Liver (tissue), 9 donors: Measurements from ENCODE around the gene IL6. TPM values are rescaled to one million over a fixed set of nuclear protein-coding genes. Genes with fewer than 3 reads are reported as not detected.

Source experiments
- DNase-seq: peaks from one replicate; pipeline ENCODE4 v3.0.0-alpha.2; 2017; ENCODE audit warnings: low spot score
- H3K27ac ChIP-seq, 2 donors: one replicate each; pipeline ENCODE4 v1.7.0; 2013; ENCODE audit warnings: inconsistent platforms in 2 of 2, low read length in 2 of 2, control low read depth in 1 of 2, low read depth in 1 of 2, mild to moderate bottlenecking in 1 of 2
- H3K27me3 ChIP-seq, 4 donors: one replicate each; pipeline versions ENCODE4 v1.6.1 to v1.7.0; 2013; ENCODE audit warnings: low read length in 3 of 4, inconsistent platforms in 1 of 4, mild to moderate bottlenecking in 1 of 4, moderate library complexity in 1 of 4; ENCODE audit not compliant: control insufficient read depth in 4 of 4, insufficient read depth in 4 of 4
- H3K36me3 ChIP-seq, 4 donors: one replicate each; pipeline versions ENCODE4 v1.6.1 to v1.7.0; 2013; ENCODE audit warnings: low read length in 3 of 4, mild to moderate bottlenecking in 3 of 4, low read depth in 1 of 4, moderate library complexity in 1 of 4; ENCODE audit not compliant: control insufficient read depth in 4 of 4, insufficient read depth in 3 of 4
- H3K4me1 ChIP-seq, 4 donors: one replicate each; pipeline versions ENCODE4 v1.6.1 to v1.7.0; 2013; ENCODE audit warnings: low read length in 3 of 4, mild to moderate bottlenecking in 3 of 4, moderate library complexity in 1 of 4; ENCODE audit not compliant: control insufficient read depth in 4 of 4, insufficient read depth in 4 of 4
- H3K4me3 ChIP-seq, 3 donors: one replicate each; pipeline versions ENCODE4 v1.6.1 to v1.7.0; 2013; ENCODE audit warnings: low read length in 3 of 3, control low read depth in 1 of 3, low read depth in 1 of 3, mild to moderate bottlenecking in 1 of 3
- H3K9ac ChIP-seq, 2 donors: one replicate each; pipeline ENCODE4 v1.7.0; 2013; ENCODE audit warnings: low read length in 2 of 2, mild to moderate bottlenecking in 2 of 2, moderate library complexity in 2 of 2, control low read depth in 1 of 2, low read depth in 1 of 2
- H3K9me3 ChIP-seq, 4 donors: one replicate each; pipeline versions ENCODE4 v1.6.1 to v1.7.0; 2013; ENCODE audit warnings: low read length in 3 of 4; ENCODE audit not compliant: control insufficient read depth in 4 of 4
- ATF3 ChIP-seq: IDR thresholded peaks from 2 replicates; pipeline ENCODE4 v1.6.1; 2016; ENCODE audit warnings: antibody characterized with exemption
- FOXA1 ChIP-seq: IDR thresholded peaks from 2 replicates; pipeline ENCODE4 v1.6.1; 2016; ENCODE audit warnings: antibody characterized with exemption
- FOXA2 ChIP-seq: IDR thresholded peaks from 2 replicates; pipeline ENCODE4 v1.6.1; 2016; ENCODE audit warnings: antibody characterized with exemption
- GABPA ChIP-seq, 2 donors: IDR thresholded peaks in 1 of 2; conservative IDR thresholded peaks in 1 of 2; 2 replicates each; pipeline ENCODE4 v1.6.1; 2016; ENCODE audit warnings: antibody characterized with exemption in 2 of 2, mild to moderate bottlenecking in 1 of 2, moderate library complexity in 1 of 2
- HNF4A ChIP-seq, 2 donors: conservative IDR thresholded peaks; 2 replicates each; pipeline ENCODE4 v1.6.1; 2016; ENCODE audit warnings: antibody characterized with exemption in 2 of 2, mild to moderate bottlenecking in 2 of 2
- HNF4G ChIP-seq: IDR thresholded peaks from 2 replicates; pipeline ENCODE4 v1.6.1; 2016; ENCODE audit warnings: antibody characterized with exemption
- JUND ChIP-seq, 2 donors: IDR thresholded peaks; 2 replicates each; pipeline ENCODE4 v1.6.1; 2016; ENCODE audit warnings: antibody characterized with exemption in 2 of 2
- NR2F2 ChIP-seq: IDR thresholded peaks from 2 replicates; pipeline ENCODE4 v1.6.1; 2016; ENCODE audit warnings: antibody characterized with exemption
- RAD21 ChIP-seq, 2 donors: IDR thresholded peaks; 2 replicates each; pipeline ENCODE4 v1.6.1; 2016; ENCODE audit warnings: antibody characterized with exemption in 2 of 2, mild to moderate bottlenecking in 2 of 2
- RXRA ChIP-seq, 2 donors: IDR thresholded peaks; 2 replicates each; pipeline ENCODE4 v1.6.1; 2017 to 2018; ENCODE audit warnings: antibody characterized with exemption in 2 of 2, mild to moderate bottlenecking in 1 of 2
- SP1 ChIP-seq: IDR thresholded peaks from 2 replicates; pipeline ENCODE4 v1.6.1; 2018; ENCODE audit warnings: antibody characterized with exemption, mild to moderate bottlenecking
- TAF1 ChIP-seq: conservative IDR thresholded peaks from 2 replicates; pipeline ENCODE4 v1.6.1; 2016; ENCODE audit warnings: antibody characterized with exemption, mild to moderate bottlenecking
- YY1 ChIP-seq: IDR thresholded peaks from 2 replicates; pipeline ENCODE4 v1.6.1; 2016; ENCODE audit warnings: antibody characterized with exemption, mild to moderate bottlenecking
- ZBTB33 ChIP-seq: IDR thresholded peaks from 2 replicates; pipeline ENCODE4 v1.6.1; 2016; ENCODE audit warnings: antibody characterized with exemption
- WGBS: extraction: QIAGEN DNeasy Blood & Tissue Kit; methylation state at CpG from one replicate; pipeline ENCODE4 v1.1.7; 2013; 5-methylcytosine and 5-hydroxymethylcytosine counted together
- polyA plus RNA-seq, 2 donors: library from polyadenylated mRNA; stranded (reverse) in 1 of 2; unstranded in 1 of 2; fragments of 200-250 nt in 1 of 2; fragments of >200 nt in 1 of 2; fragmentation: Nextera tagmentation in 1 of 2; extraction: Ambion mirVana in 1 of 2; gene quantifications; one replicate each; pipeline versions ENCODE4 v1.2.1 to v1.2.3, GENCODE V29; 2013 to 2015
- total RNA-seq, 2 donors: library from RNA; depleted of rRNA; stranded (reverse); fragments of >200 nt; gene quantifications; one replicate each; pipeline ENCODE4 v1.2.3, GENCODE V29; 2014
- TF ChIP-seq, protein P1 (sequence below): IDR thresholded peaks from 2 replicates; pipeline ENCODE4 v1.6.1; 2016; ENCODE audit warnings: antibody characterized with exemption, mild to moderate bottlenecking
- TF ChIP-seq, protein P2 (sequence below): fragments of 150-350 bp; IDR thresholded peaks from 2 replicates; pipeline ENCODE4 v1.5.1; 2017; ENCODE audit warnings: improper control_type of control experiment, low read depth, low read length; ENCODE audit not compliant: missing input control
- donor health status: healthy.
- donor health status: healthy.
- donor health status: healthy.
- donor health status: healthy.
- donor health status: healthy.

The IL6 gene
- total and polyA plus RNA-seq, 4 donors: 0.17 TPM; not detected in 3

- Histone ChIP-seq H3K4me3 (no peak overlapping the region), H3K4me1 (no peaks in the 10 kb centered on the region), H3K27me3 (peaks cover 0 to 5% (median 0%) of the 10 kb centered on the region in 4 donors), H3K9ac (no peak overlapping the region), H3K27ac (no peak overlapping the region), H3K9me3 (peaks cover 0 to 7% (median 0%) of the 10 kb centered on the region in 4 donors), H3K36me3 (peaks cover 0 to 2% (median 0%) of the 10 kb centered on the region in 4 donors)
- TF ChIP-seq FOXA2 (no peak), FOXA1 (no peak), RAD21 (IDR thresholded peaks at IDR 0.05) (no peak), TAF1 (no peak)
- no peak for DNase-seq
- 93% methylated on average over 2 of the region's 2 CpGs for WGBS
Observed at GRCh38 chr7:22758576-22758975, 31.6 kb downstream of the IL6 start.

DNA sequence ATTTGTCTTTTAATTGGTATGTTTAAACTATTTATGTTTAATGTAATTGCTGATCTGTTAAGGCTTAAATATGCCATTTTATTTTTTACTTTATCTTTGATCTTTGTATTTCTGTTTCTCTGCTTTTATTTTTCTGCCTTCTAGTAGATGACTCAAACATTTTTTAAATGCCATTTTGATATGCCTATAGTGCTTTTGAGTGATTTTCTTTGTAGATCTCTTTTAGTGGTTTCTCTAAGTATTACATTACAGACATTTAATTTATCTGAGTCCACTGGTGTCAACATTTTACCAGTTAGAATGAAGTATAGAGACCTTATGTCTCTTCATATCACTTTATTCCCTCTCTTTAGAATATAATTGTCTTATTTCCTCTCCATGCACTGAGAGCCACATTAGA lies 32.7 kb downstream of the IL6 start:
- TF ChIP-seq RAD21 (IDR thresholded peaks at IDR 0.05) (no peak), SP1 (no peak), JUND (IDR thresholded peaks at IDR 0.05) (no peak), GABPA (IDR thresholded peaks at IDR 0.05 in 1 of 2, conservative IDR thresholded peaks at IDR 0.05 in 1 of 2) (no peak), HNF4A (conservative IDR thresholded peaks at IDR 0.05) (no peak), TAF1 (no peak)
- TF ChIP-seq, protein P1, sequence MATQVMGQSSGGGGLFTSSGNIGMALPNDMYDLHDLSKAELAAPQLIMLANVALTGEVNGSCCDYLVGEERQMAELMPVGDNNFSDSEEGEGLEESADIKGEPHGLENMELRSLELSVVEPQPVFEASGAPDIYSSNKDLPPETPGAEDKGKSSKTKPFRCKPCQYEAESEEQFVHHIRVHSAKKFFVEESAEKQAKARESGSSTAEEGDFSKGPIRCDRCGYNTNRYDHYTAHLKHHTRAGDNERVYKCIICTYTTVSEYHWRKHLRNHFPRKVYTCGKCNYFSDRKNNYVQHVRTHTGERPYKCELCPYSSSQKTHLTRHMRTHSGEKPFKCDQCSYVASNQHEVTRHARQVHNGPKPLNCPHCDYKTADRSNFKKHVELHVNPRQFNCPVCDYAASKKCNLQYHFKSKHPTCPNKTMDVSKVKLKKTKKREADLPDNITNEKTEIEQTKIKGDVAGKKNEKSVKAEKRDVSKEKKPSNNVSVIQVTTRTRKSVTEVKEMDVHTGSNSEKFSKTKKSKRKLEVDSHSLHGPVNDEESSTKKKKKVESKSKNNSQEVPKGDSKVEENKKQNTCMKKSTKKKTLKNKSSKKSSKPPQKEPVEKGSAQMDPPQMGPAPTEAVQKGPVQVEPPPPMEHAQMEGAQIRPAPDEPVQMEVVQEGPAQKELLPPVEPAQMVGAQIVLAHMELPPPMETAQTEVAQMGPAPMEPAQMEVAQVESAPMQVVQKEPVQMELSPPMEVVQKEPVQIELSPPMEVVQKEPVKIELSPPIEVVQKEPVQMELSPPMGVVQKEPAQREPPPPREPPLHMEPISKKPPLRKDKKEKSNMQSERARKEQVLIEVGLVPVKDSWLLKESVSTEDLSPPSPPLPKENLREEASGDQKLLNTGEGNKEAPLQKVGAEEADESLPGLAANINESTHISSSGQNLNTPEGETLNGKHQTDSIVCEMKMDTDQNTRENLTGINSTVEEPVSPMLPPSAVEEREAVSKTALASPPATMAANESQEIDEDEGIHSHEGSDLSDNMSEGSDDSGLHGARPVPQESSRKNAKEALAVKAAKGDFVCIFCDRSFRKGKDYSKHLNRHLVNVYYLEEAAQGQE: no peak
- Histone ChIP-seq H3K27ac (no peak overlapping the region), H3K9me3 (peaks cover 0 to 7% (median 0%) of the 10 kb centered on the region in 4 donors), H3K4me1 (no peaks in the 10 kb centered on the region), H3K9ac (no peak overlapping the region), H3K36me3 (peaks cover 0 to 2% (median 0%) of the 10 kb centered on the region in 4 donors), H3K4me3 (no peak overlapping the region), H3K27me3 (peaks cover 0 to 7% (median 0%) of the 10 kb centered on the region in 4 donors)
- no peak for DNase-seq

- Histone ChIP-seq H3K27me3 (peaks cover 0 to 7% (median 0%) of the 10 kb centered on the region in 4 donors), H3K9me3 (peaks cover 0 to 7% (median 0%) of the 10 kb centered on the region in 4 donors), H3K36me3 (peaks cover 0 to 2% (median 0%) of the 10 kb centered on the region in 4 donors), H3K27ac (no peak overlapping the region), H3K9ac (no peak overlapping the region), H3K4me3 (no peak overlapping the region), H3K4me1 (no peaks in the 10 kb centered on the region)
- no peak for DNase-seq
- 60% methylated on average over 3 of the region's 3 CpGs for WGBS
- no peak for TF ChIP-seq GABPA (IDR thresholded peaks at IDR 0.05 in 1 of 2, conservative IDR thresholded peaks at IDR 0.05 in 1 of 2)
- no peak for TF ChIP-seq ZBTB33
- no peak for TF ChIP-seq SP1
- no peak for TF ChIP-seq FOXA2
- no peak for TF ChIP-seq ATF3
- TF ChIP-seq HNF4G: no peak
- TF ChIP-seq, protein P2, sequence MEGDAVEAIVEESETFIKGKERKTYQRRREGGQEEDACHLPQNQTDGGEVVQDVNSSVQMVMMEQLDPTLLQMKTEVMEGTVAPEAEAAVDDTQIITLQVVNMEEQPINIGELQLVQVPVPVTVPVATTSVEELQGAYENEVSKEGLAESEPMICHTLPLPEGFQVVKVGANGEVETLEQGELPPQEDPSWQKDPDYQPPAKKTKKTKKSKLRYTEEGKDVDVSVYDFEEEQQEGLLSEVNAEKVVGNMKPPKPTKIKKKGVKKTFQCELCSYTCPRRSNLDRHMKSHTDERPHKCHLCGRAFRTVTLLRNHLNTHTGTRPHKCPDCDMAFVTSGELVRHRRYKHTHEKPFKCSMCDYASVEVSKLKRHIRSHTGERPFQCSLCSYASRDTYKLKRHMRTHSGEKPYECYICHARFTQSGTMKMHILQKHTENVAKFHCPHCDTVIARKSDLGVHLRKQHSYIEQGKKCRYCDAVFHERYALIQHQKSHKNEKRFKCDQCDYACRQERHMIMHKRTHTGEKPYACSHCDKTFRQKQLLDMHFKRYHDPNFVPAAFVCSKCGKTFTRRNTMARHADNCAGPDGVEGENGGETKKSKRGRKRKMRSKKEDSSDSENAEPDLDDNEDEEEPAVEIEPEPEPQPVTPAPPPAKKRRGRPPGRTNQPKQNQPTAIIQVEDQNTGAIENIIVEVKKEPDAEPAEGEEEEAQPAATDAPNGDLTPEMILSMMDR: no peak
- TF ChIP-seq YY1: no peak
- no peak for TF ChIP-seq TAF1
- no peak for TF ChIP-seq RXRA (IDR thresholded peaks at IDR 0.05)
- TF ChIP-seq HNF4A (conservative IDR thresholded peaks at IDR 0.05): no peak
- no peak for TF ChIP-seq RAD21 (IDR thresholded peaks at IDR 0.05)
- no peak for TF ChIP-seq JUND (IDR thresholded peaks at IDR 0.05)
- TF ChIP-seq NR2F2: no peak
- TF ChIP-seq, protein P1: no peak
- no peak for TF ChIP-seq FOXA1
Observed at GRCh38 chr7:22762866-22763265, 35.9 kb downstream of the IL6 start.
